SK-N-SH (cell line): ENCODE results near the gene SPRR1A. TPM values are rescaled to one million over a fixed set of nuclear protein-coding genes. Genes with fewer than 3 reads are reported as not detected.

Experiments
- CTCF ChIA-PET: fragments of 300-600, 350-600 bp; formaldehyde crosslinking; extraction: SDS; loops from one replicate; lab custom pipeline; 2021; lab: Yijun Ruan, JAX
- POLR2A ChIA-PET: fragments of 350-600 bp; sonication (Branson Sonifier 250); formaldehyde crosslinking; extraction: SDS; loops from one replicate; lab custom pipeline; 2020; ENCODE audit warnings: antibody characterized with exemption, inconsistent platforms; lab: Yijun Ruan, JAX
- DNase-seq: peaks from one replicate; pipeline ENCODE4 v3.0.0; 2012
- H2AFZ ChIP-seq: fragments of 200-600 bp; sonication (generic); 2 replicates; pipeline ENCODE4 v1.8.1; 2016; ENCODE audit warnings: antibody characterized with exemption, mild to moderate bottlenecking, low read depth
- H3F3A ChIP-seq: fragments of 200-600 bp; sonication (generic); replicated peaks from 2 replicates; pipeline ENCODE3; 2016; ENCODE audit warnings: antibody characterized with exemption, mild to moderate bottlenecking; ENCODE audit not compliant: insufficient read depth
- H3K27ac ChIP-seq, 2 experiments: fragments of 200-500 bp in 1 of 2; fragments of 200-600 bp in 1 of 2; sonication (Bioruptor generic) in 1 of 2; sonication (generic), shearing (Covaris generic) in 1 of 2; 2 replicates each; pipeline versions ENCODE4 v1.5.1 to v1.6.1; 2014 to 2016; ENCODE audit warnings: low read depth in 2 of 2, inconsistent platforms in 1 of 2, low read length in 1 of 2, mild to moderate bottlenecking in 1 of 2, mixed read lengths in 1 of 2
- H3K27me3 ChIP-seq: fragments of 200-600 bp; sonication (generic), shearing (Covaris generic); 2 replicates; pipeline ENCODE4 v1.6.1; 2016; ENCODE audit warnings: mixed run types; ENCODE audit not compliant: insufficient read depth
- H3K36me3 ChIP-seq, 2 experiments: fragments of 200-500 bp in 1 of 2; fragments of 200-600 bp in 1 of 2; sonication (Bioruptor generic) in 1 of 2; sonication (generic) in 1 of 2; replicated peaks in 1 of 2; 2 replicates each; pipeline versions ENCODE3 to v1.5.1; 2014 to 2016; ENCODE audit warnings: low read length in 1 of 2, mild to moderate bottlenecking in 1 of 2; ENCODE audit not compliant: insufficient read depth in 2 of 2, control insufficient read depth in 1 of 2
- H3K4me1 ChIP-seq, 2 experiments: fragments of 200-500 bp in 1 of 2; fragments of 200-600 bp in 1 of 2; sonication (Bioruptor generic) in 1 of 2; sonication (generic), shearing (Covaris generic) in 1 of 2; 2 replicates each; pipeline versions ENCODE4 v1.5.1 to v1.6.1; 2014 to 2016; ENCODE audit warnings: low read depth in 1 of 2, low read length in 1 of 2, mixed run types in 1 of 2; ENCODE audit not compliant: insufficient read depth in 2 of 2, control insufficient read depth in 1 of 2
- H3K4me2 ChIP-seq: fragments of 200-600 bp; sonication (generic), shearing (Covaris generic); 2 replicates; pipeline ENCODE4 v1.6.1; 2017; ENCODE audit warnings: mixed run types
- H3K4me3 ChIP-seq, 2 experiments: fragments of 200-500 bp in 1 of 2; fragments of 200-600 bp in 1 of 2; sonication (Bioruptor generic) in 1 of 2; sonication (generic), shearing (Covaris generic) in 1 of 2; 2 replicates each; pipeline versions ENCODE4 v1.5.1 to v1.8.1; 2014 to 2016; ENCODE audit warnings: low read depth in 2 of 2, inconsistent platforms in 1 of 2, low read length in 1 of 2, mild to moderate bottlenecking in 1 of 2, mixed read lengths in 1 of 2, moderate library complexity in 1 of 2
- H3K79me2 ChIP-seq: fragments of 200-600 bp; sonication (generic); 2 replicates; pipeline ENCODE4 v1.8.1; 2017; ENCODE audit warnings: mild to moderate bottlenecking; ENCODE audit not compliant: insufficient read depth
- H3K9ac ChIP-seq: fragments of 200-600 bp; sonication (generic); 2 replicates; pipeline ENCODE4 v1.6.1; 2017; ENCODE audit warnings: mixed run types
- H3K9me2 ChIP-seq: fragments of 200-600 bp; sonication (generic); 2 replicates; pipeline ENCODE4 v1.6.1; 2017; ENCODE audit warnings: mixed run types
- H3K9me3 ChIP-seq: fragments of 200-600 bp; sonication (generic); 2 replicates; pipeline ENCODE4 v1.6.1; 2017; ENCODE audit warnings: mixed run types, mild to moderate bottlenecking, moderate library complexity
- H4K20me1 ChIP-seq: fragments of 200-600 bp; sonication (generic); 2 replicates; pipeline ENCODE4 v1.6.1; 2017; ENCODE audit warnings: mild to moderate bottlenecking, mixed run types; ENCODE audit not compliant: insufficient read depth
- EP300 ChIP-seq, 2 experiments: IDR thresholded peaks; 2 replicates each; pipeline versions ENCODE4 v1.4.0 to v1.6.1; 2012; ENCODE audit warnings: borderline replicate concordance in 1 of 2, low read depth in 1 of 2, low read length in 1 of 2
- EZH2phosphoT487 ChIP-seq: fragments of 200-600 bp; sonication (generic); IDR thresholded peaks from 2 replicates; pipeline ENCODE4 v1.6.1; 2017; ENCODE audit warnings: low read depth, mixed run types, mild to moderate bottlenecking, antibody characterized with exemption, moderate library complexity, borderline replicate concordance
- FOSL2 ChIP-seq: IDR thresholded peaks from 2 replicates; pipeline ENCODE4 v1.4.0; 2012; ENCODE audit warnings: low read depth, mild to moderate bottlenecking, moderate library complexity, borderline replicate concordance
- FOXJ3 ChIP-seq: sonication (generic); formaldehyde crosslinking; IDR thresholded peaks from 2 replicates; pipeline ENCODE4 v1.5.1; 2020; ENCODE audit warnings: mild to moderate bottlenecking, missing genetic modification reagents
- FOXM1 ChIP-seq: IDR thresholded peaks from 2 replicates; pipeline ENCODE4 v1.4.0; 2012; ENCODE audit warnings: low read depth, mild to moderate bottlenecking
- GABPA ChIP-seq: IDR thresholded peaks from 2 replicates; pipeline ENCODE4 v1.4.0; 2012; ENCODE audit warnings: low read depth, mild to moderate bottlenecking
- GATA2 ChIP-seq: sonication (generic); formaldehyde crosslinking; IDR thresholded peaks from 2 replicates; pipeline ENCODE4 v1.5.0; 2020; ENCODE audit warnings: mild to moderate bottlenecking, missing genetic modification reagents
- JUND ChIP-seq: IDR thresholded peaks from 2 replicates; pipeline ENCODE4 v1.4.0; 2012
- MXI1 ChIP-seq: IDR thresholded peaks from 2 replicates; pipeline ENCODE4 v1.6.1; 2012; ENCODE audit warnings: mild to moderate bottlenecking, low read depth, low read length, improper control_type of control experiment
- NRF1 ChIP-seq: IDR thresholded peaks from 2 replicates; pipeline ENCODE4 v1.6.1; 2012; ENCODE audit warnings: low read depth, mild to moderate bottlenecking, low read length
- POLR2AphosphoS5 ChIP-seq: IDR thresholded peaks from 2 replicates; pipeline ENCODE4 v1.6.1; 2012; ENCODE audit warnings: low read depth, low read length
- RAD21 ChIP-seq: IDR thresholded peaks from 2 replicates; pipeline ENCODE4 v1.6.1; 2012; ENCODE audit warnings: mild to moderate bottlenecking, low read length
- RCOR1 ChIP-seq: fragments of 150-350 bp; IDR thresholded peaks from 2 replicates; pipeline ENCODE4 v1.6.1; 2017; ENCODE audit warnings: antibody characterized with exemption, low read length
- RXRA ChIP-seq: IDR thresholded peaks from 2 replicates; pipeline ENCODE4 v1.4.0; 2012; ENCODE audit warnings: low read depth, mild to moderate bottlenecking, borderline replicate concordance
- SIN3A ChIP-seq: IDR thresholded peaks from 2 replicates; pipeline ENCODE4 v1.6.1; 2012; ENCODE audit warnings: low read depth, mild to moderate bottlenecking, low read length, moderate library complexity, borderline replicate concordance
- SMC3 ChIP-seq: IDR thresholded peaks from 2 replicates; pipeline ENCODE4 v1.6.1; 2012; ENCODE audit warnings: low read depth, low read length, improper control_type of control experiment
- TAF1 ChIP-seq: IDR thresholded peaks from 2 replicates; pipeline ENCODE4 v1.6.1; 2012; ENCODE audit warnings: low read depth, mild to moderate bottlenecking, low read length, moderate library complexity, borderline replicate concordance
- TCF12 ChIP-seq: IDR thresholded peaks from 2 replicates; pipeline ENCODE4 v1.4.0; 2012
- TEAD4 ChIP-seq: IDR thresholded peaks from 2 replicates; pipeline ENCODE4 v1.4.0; 2012; ENCODE audit warnings: mild to moderate bottlenecking, borderline replicate concordance; ENCODE audit not compliant: insufficient read depth
- WGBS: methylation state at CpG from one replicate; pipeline ENCODE4 v1.1.6; 2017; ENCODE audit warnings: low lambda C conversion rate; 5-methylcytosine and 5-hydroxymethylcytosine counted together
- polyA plus RNA-seq, 3 experiments: library from polyadenylated mRNA; depleted of rRNA; stranded (reverse); fragments of >200 nt; gene quantifications; 2 replicates each; pipeline ENCODE4 v1.2.3, GENCODE V29; 2012
- TF ChIP-seq, protein P1 (sequence below): IDR thresholded peaks from 2 replicates; pipeline ENCODE4; 2012
- TF ChIP-seq, protein P2 (sequence below): IDR thresholded peaks from 2 replicates; pipeline ENCODE4 v1.4.0; 2012; ENCODE audit warnings: low read depth, borderline replicate concordance
- TF ChIP-seq, protein P3 (sequence below): fragments of 150-350 bp; IDR thresholded peaks from 2 replicates; pipeline ENCODE4 v1.6.1; 2017; ENCODE audit warnings: antibody characterized with exemption, low read length, low read depth, borderline replicate concordance
- TF ChIP-seq, protein P4 (sequence below): IDR thresholded peaks from 2 replicates; pipeline ENCODE4 v1.4.0; 2012; ENCODE audit warnings: low read depth, borderline replicate concordance

The SPRR1A gene
- polyA plus RNA-seq, 1 of the 3 experiments (the other 2 are of a cell fraction) = not detected

DNA sequence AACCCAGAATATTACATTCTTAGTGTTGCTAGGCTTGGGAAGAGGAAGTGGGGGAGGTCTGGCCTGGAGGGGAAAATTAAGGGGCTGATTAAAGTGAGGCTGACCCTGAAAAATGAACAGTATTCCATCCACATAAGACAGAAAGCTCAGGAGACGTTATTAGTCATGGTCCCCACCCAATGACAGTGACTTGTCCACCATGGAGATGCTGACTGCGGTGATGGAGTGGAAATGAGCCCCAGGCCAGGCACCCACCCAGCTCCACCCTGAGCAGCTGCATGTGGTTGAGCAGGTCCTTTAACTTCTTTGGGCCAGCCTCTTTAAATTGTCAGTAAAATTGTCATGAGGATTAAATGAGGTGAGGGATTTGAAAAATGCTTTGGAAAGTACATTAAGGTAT, 14.8 kb upstream of the SPRR1A start:
- Histone ChIP-seq H3K9ac (no peak overlapping the region), H3K27ac (no peak overlapping the region), H3F3A (no peaks in the 10 kb centered on the region), H3K36me3 (no peaks in the 10 kb centered on the region), H2AFZ (no peak overlapping the region), H3K27me3 (peaks cover 6% of the 10 kb centered on the region; the same call in 1 of the 2 replicates), H3K4me1 (no peaks in the 10 kb centered on the region), H3K9me2 (no peaks in the 10 kb centered on the region), H4K20me1 (no peaks in the 10 kb centered on the region), H3K4me2 (no peak overlapping the region), H3K9me3 (no peaks in the 10 kb centered on the region), H3K79me2 (no peaks in the 10 kb centered on the region), H3K4me3 (no peak overlapping the region)
- WGBS = 0% methylated on average over 2 of the region's 2 CpGs
- no peak for DNase-seq
- CTCF ChIA-PET = no interaction called here
- TF ChIP-seq, protein P1, sequence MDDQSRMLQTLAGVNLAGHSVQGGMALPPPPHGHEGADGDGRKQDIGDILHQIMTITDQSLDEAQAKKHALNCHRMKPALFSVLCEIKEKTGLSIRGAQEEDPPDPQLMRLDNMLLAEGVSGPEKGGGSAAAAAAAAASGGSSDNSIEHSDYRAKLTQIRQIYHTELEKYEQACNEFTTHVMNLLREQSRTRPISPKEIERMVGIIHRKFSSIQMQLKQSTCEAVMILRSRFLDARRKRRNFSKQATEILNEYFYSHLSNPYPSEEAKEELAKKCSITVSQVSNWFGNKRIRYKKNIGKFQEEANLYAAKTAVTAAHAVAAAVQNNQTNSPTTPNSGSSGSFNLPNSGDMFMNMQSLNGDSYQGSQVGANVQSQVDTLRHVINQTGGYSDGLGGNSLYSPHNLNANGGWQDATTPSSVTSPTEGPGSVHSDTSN = no peak
- TF ChIP-seq EP300 (IDR thresholded peaks at IDR 0.05; ENCODE audit: borderline replicate concordance in 1 of 2, low read depth in 1 of 2, low read length in 1 of 2) (no peak), FOSL2 (no peak), SIN3A (no peak), MXI1 (no peak)
- TF ChIP-seq, protein P2, sequence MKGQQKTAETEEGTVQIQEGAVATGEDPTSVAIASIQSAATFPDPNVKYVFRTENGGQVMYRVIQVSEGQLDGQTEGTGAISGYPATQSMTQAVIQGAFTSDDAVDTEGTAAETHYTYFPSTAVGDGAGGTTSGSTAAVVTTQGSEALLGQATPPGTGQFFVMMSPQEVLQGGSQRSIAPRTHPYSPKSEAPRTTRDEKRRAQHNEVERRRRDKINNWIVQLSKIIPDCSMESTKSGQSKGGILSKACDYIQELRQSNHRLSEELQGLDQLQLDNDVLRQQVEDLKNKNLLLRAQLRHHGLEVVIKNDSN = no peak
- TF ChIP-seq, protein P3, sequence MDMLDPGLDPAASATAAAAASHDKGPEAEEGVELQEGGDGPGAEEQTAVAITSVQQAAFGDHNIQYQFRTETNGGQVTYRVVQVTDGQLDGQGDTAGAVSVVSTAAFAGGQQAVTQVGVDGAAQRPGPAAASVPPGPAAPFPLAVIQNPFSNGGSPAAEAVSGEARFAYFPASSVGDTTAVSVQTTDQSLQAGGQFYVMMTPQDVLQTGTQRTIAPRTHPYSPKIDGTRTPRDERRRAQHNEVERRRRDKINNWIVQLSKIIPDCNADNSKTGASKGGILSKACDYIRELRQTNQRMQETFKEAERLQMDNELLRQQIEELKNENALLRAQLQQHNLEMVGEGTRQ = no peak
- TF ChIP-seq, protein P4, sequence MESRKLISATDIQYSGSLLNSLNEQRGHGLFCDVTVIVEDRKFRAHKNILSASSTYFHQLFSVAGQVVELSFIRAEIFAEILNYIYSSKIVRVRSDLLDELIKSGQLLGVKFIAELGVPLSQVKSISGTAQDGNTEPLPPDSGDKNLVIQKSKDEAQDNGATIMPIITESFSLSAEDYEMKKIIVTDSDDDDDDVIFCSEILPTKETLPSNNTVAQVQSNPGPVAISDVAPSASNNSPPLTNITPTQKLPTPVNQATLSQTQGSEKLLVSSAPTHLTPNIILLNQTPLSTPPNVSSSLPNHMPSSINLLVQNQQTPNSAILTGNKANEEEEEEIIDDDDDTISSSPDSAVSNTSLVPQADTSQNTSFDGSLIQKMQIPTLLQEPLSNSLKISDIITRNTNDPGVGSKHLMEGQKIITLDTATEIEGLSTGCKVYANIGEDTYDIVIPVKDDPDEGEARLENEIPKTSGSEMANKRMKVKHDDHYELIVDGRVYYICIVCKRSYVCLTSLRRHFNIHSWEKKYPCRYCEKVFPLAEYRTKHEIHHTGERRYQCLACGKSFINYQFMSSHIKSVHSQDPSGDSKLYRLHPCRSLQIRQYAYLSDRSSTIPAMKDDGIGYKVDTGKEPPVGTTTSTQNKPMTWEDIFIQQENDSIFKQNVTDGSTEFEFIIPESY = no peak
- POLR2A ChIA-PET = no interaction called here

DNA sequence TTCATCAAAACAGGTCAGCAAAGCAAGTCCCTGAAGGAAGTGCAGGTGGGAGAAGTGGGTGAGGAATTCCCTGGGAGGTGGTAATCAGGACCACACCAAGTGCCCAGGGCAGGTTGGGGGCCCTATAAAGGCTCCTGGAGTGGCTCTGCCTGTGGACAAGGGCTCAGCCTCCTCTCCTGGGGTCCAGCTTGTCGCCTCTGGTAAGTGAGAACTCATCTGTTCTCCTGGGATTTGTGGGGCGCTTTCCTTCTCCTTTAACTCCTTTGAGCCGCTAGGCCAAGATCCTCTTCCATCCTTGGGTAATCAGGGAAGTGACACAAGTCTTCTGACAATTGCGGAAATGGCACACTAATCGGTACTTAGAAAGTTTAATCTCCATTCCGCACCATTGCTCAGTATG, 13.4 kb upstream of the SPRR1A start, which contains the start of gene SPRR4:
SPRR4 (plus strand) TSS at position 154 of the 400 bp plus-strand sequence. CDS start 1,243 bp downstream, outside the sequence.
- WGBS = 11% methylated on average over 6 of the region's 6 CpGs
- Histone ChIP-seq H3K4me1 (no peaks in the 10 kb centered on the region), H3K9me2 (no peaks in the 10 kb centered on the region), H4K20me1 (no peaks in the 10 kb centered on the region), H3K4me3 (no peak within 1 kb of the TSS), H3K79me2 (no peaks in the 10 kb centered on the region), H3K27ac (no peak within 1 kb of the TSS), H3K27me3 (peaks cover 6% of the 10 kb centered on the region; the same call in 1 of the 2 replicates), H3K4me2 (no peak within 1 kb of the TSS), H2AFZ (no peak within 1 kb of the TSS), H3K36me3 (no peaks in the 10 kb centered on the region), H3K9ac (no peak within 1 kb of the TSS), H3K9me3 (no peaks in the 10 kb centered on the region), H3F3A (no peaks in the 10 kb centered on the region)
- CTCF ChIA-PET = no interaction called here
- DNase-seq = no peak
- POLR2A ChIA-PET = no interaction called here
- TF ChIP-seq EZH2phosphoT487 (no peak), TCF12 (no peak), FOXM1 (no peak), RCOR1 (no peak), RXRA (no peak), SMC3 (no peak), MXI1 (no peak), GABPA (no peak), TAF1 (no peak), NRF1 (no peak), POLR2AphosphoS5 (no peak), FOXJ3 (CRISPR knock-in tag) (no peak), RAD21 (no peak), JUND (no peak), GATA2 (CRISPR knock-in tag) (no peak), TEAD4 (no peak)
- TF ChIP-seq, protein P2 = no peak
- TF ChIP-seq, protein P1 = no peak
